Muscle layer of duodenum (tissue), 2 donors: ENCODE measurements around the gene ZNF90.
"Not testable (repeated sequence)": the region's sequence is repeated elsewhere in the genome, so short reads cannot be mapped to it uniquely, and the experiment has no call there.

Experiments
- H3K27ac ChIP-seq: one replicate; pipeline ENCODE4 v1.7.0; 2013; ENCODE audit warnings: mild to moderate bottlenecking, low read length
- H3K27me3 ChIP-seq: one replicate; pipeline ENCODE4 v1.7.0; 2013; ENCODE audit warnings: low read depth, mild to moderate bottlenecking, control low read depth, low read length
- H3K36me3 ChIP-seq, 2 donors: one replicate each; pipeline ENCODE4 v1.7.0; 2013; ENCODE audit warnings: low read length in 2 of 2, control low read depth in 1 of 2, mild to moderate bottlenecking in 1 of 2; ENCODE audit not compliant: insufficient read depth in 2 of 2, control insufficient read depth in 1 of 2
- H3K4me1 ChIP-seq, 2 donors: one replicate each; pipeline ENCODE4 v1.7.0; 2013; ENCODE audit warnings: low read length in 2 of 2, mild to moderate bottlenecking in 2 of 2, control low read depth in 1 of 2, moderate library complexity in 1 of 2; ENCODE audit not compliant: insufficient read depth in 2 of 2, control insufficient read depth in 1 of 2
- H3K4me3 ChIP-seq, 2 donors: one replicate each; pipeline ENCODE4 v1.7.0; 2013; ENCODE audit warnings: low read length in 2 of 2, low read depth in 1 of 2, mild to moderate bottlenecking in 1 of 2
- H3K9me3 ChIP-seq, 2 donors: one replicate each; pipeline ENCODE4 v1.7.0; 2013; ENCODE audit warnings: low read length in 2 of 2, control low read depth in 1 of 2, mild to moderate bottlenecking in 1 of 2; ENCODE audit not compliant: control insufficient read depth in 1 of 2
- donor health status: healthy.

The ZNF90 gene

GRCh38 chr19:20066861-20067260, 10.9 kb upstream of the ZNF90 start:
- Histone ChIP-seq H3K27ac (no peak overlapping the region), H3K4me1 (no peaks in the 10 kb centered on the region), H3K9me3 (peaks cover 0 to 2% of the 10 kb centered on the region in 2 donors), H3K27me3 (peaks cover 5% of the 10 kb centered on the region), H3K4me3 (no peak overlapping the region), H3K36me3 (no peaks in the 10 kb centered on the region)

- Histone ChIP-seq H3K4me1 (no peaks in the 10 kb centered on the region), H3K27ac (no peak overlapping the region), H3K4me3 (no peak overlapping the region), H3K9me3 (peaks cover 0 to 2% of the 10 kb centered on the region in 2 donors), H3K36me3 (no peaks in the 10 kb centered on the region), H3K27me3 (peaks cover 5% of the 10 kb centered on the region)
Measured at GRCh38 chr19:20067943-20068342, 9.9 kb upstream of the ZNF90 start.

- not testable (repeated sequence) for H3K4me3 ChIP-seq, H3K27ac ChIP-seq, H3K9me3 ChIP-seq, H3K36me3 ChIP-seq, H3K27me3 ChIP-seq, H3K4me1 ChIP-seq
Measured at GRCh38 chr19:20068559-20068958, 9.2 kb upstream of the ZNF90 start.

GRCh38 chr19:20070691-20071090, 7.1 kb upstream of the ZNF90 start:
- Histone ChIP-seq H3K27ac (no peak overlapping the region), H3K27me3 (peaks cover 5% of the 10 kb centered on the region), H3K4me1 (no peaks in the 10 kb centered on the region), H3K4me3 (no peak overlapping the region), H3K36me3 (no peaks in the 10 kb centered on the region), H3K9me3 (peaks cover 0 to 2% of the 10 kb centered on the region in 2 donors)

GRCh38 chr19:20072936-20073335, 4.9 kb upstream of the ZNF90 start:
- no peaks in the 10 kb centered on the region for H3K9me3 ChIP-seq
- no peak overlapping the region for H3K27ac ChIP-seq
- H3K4me3 ChIP-seq, result no peak overlapping the region
- no peaks in the 10 kb centered on the region for H3K4me1 ChIP-seq
- H3K27me3 ChIP-seq, result peaks cover 2% of the 10 kb centered on the region
- no peaks in the 10 kb centered on the region for H3K36me3 ChIP-seq

- H3K9me3 ChIP-seq, result no peaks in the 10 kb centered on the region
- H3K36me3 ChIP-seq, result no peaks in the 10 kb centered on the region
- H3K4me3 ChIP-seq, result peak overlapping the region; percentile 76 to 88
- no peak overlapping the region for H3K27ac ChIP-seq
- no peaks in the 10 kb centered on the region for H3K27me3 ChIP-seq
- H3K4me1 ChIP-seq, result peaks cover 0 to 13% of the 10 kb centered on the region in 2 donors
Measured at GRCh38 chr19:20078581-20079031, 806 bp downstream of the ZNF90 start.

GRCh38 chr19:20079476-20079875, 1.7 kb downstream of the ZNF90 start:
- Histone ChIP-seq H3K36me3 (no peaks in the 10 kb centered on the region), H3K4me1 (peaks cover 0 to 13% of the 10 kb centered on the region in 2 donors), H3K27me3 (no peaks in the 10 kb centered on the region), H3K9me3 (no peaks in the 10 kb centered on the region), H3K27ac (no peak overlapping the region), H3K4me3 (no peak overlapping the region)

- Histone ChIP-seq H3K27me3 (no peaks in the 10 kb centered on the region), H3K27ac (no peak overlapping the region), H3K4me1 (peaks cover 0 to 13% of the 10 kb centered on the region in 2 donors), H3K4me3 (no peak overlapping the region), H3K9me3 (no peaks in the 10 kb centered on the region), H3K36me3 (no peaks in the 10 kb centered on the region)
Measured at GRCh38 chr19:20080656-20081055, 2.9 kb downstream of the ZNF90 start.

GRCh38 chr19:20082232-20082833, 4.5 kb downstream of the ZNF90 start:
- H3K27ac ChIP-seq, H3K4me3 ChIP-seq, H3K27me3 ChIP-seq, H3K9me3 ChIP-seq, H3K36me3 ChIP-seq: not testable (repeated sequence)
- peaks cover 0 to 13% of the 10 kb centered on the region in 2 donors for H3K4me1 ChIP-seq

- not testable (repeated sequence) for H3K27me3 ChIP-seq, H3K4me3 ChIP-seq, H3K27ac ChIP-seq, H3K36me3 ChIP-seq, H3K9me3 ChIP-seq
- H3K4me1 ChIP-seq, result peaks cover 0 to 13% of the 10 kb centered on the region in 2 donors
Measured at GRCh38 chr19:20082876-20083275, 5.1 kb downstream of the ZNF90 start.

- Histone ChIP-seq H3K4me1 (no peaks in the 10 kb centered on the region), H3K27ac (no peak overlapping the region), H3K4me3 (no peak overlapping the region), H3K36me3 (peaks cover 0 to 28% of the 10 kb centered on the region in 2 donors), H3K9me3 (peaks cover 8 to 34% of the 10 kb centered on the region in 2 donors), H3K27me3 (no peaks in the 10 kb centered on the region)
Measured at GRCh38 chr19:20102097-20102496, 24.3 kb downstream of the ZNF90 start.

- H3K27me3 ChIP-seq, result no peaks in the 10 kb centered on the region
- no peak overlapping the region for H3K27ac ChIP-seq
- H3K4me1 ChIP-seq, result no peaks in the 10 kb centered on the region
- H3K4me3 ChIP-seq, result peak overlapping the region in 1 of 2 donors; percentile 26
- peaks cover 8 to 35% of the 10 kb centered on the region in 2 donors for H3K9me3 ChIP-seq
- H3K36me3 ChIP-seq, result peaks cover 0 to 32% of the 10 kb centered on the region in 2 donors
Measured at GRCh38 chr19:20103091-20103740, 25.4 kb downstream of the ZNF90 start.
